Mesodermal cell (in vitro differentiated cells): ENCODE results near the gene PRKAR1B. TPM values are rescaled to one million over a fixed set of nuclear protein-coding genes. Genes with fewer than 3 reads are reported as not detected.

Source experiments
- H3K27ac ChIP-seq: 2 replicates; pipeline ENCODE4 v1.7.0; 2013; ENCODE audit warnings: mild to moderate bottlenecking, low read depth, low read length, moderate library complexity; ENCODE audit not compliant: severe bottlenecking
- H3K36me3 ChIP-seq: 2 replicates; pipeline ENCODE4 v1.7.1; 2013; ENCODE audit warnings: mild to moderate bottlenecking, low read length, moderate library complexity; ENCODE audit not compliant: control insufficient read depth, insufficient read depth
- H3K4me1 ChIP-seq: one replicate; pipeline ENCODE4 v1.7.1; 2013; ENCODE audit warnings: mild to moderate bottlenecking, low read length; ENCODE audit not compliant: insufficient read depth, control insufficient read depth, poor library complexity, severe bottlenecking
- H3K4me3 ChIP-seq: 2 replicates; pipeline ENCODE4 v1.7.0; 2013; ENCODE audit warnings: low read length, control low read depth, mild to moderate bottlenecking; ENCODE audit not compliant: insufficient read depth, poor library complexity, severe bottlenecking; ENCODE audit errors: extremely low read depth
- H3K9me3 ChIP-seq: 2 replicates; pipeline ENCODE4 v1.7.1; 2013; ENCODE audit warnings: mild to moderate bottlenecking, low read length, moderate library complexity; ENCODE audit not compliant: control insufficient read depth
- WGBS, 2 experiments: methylation state at CpG; one replicate each; pipeline ENCODE4 v1.1.5; 2013; ENCODE audit warnings: missing lambda C conversion rate in 2 of 2; ENCODE audit not compliant: insufficient coverage in 2 of 2; 5-methylcytosine and 5-hydroxymethylcytosine counted together
- polyA plus RNA-seq, 2 experiments: library from polyadenylated mRNA; stranded (reverse); fragments of 50-300 nt; gene quantifications; one replicate each; pipeline ENCODE4 v1.2.3, GENCODE V29; 2013

The PRKAR1B gene
- polyA plus RNA-seq (2013, experiment 1 of 2): 10.0 TPM
- polyA plus RNA-seq (2013, experiment 2 of 2): 10.9 TPM

GRCh38 chr7:727104-727805 is at the start of gene PRKAR1B:
Gene PRKAR1B (minus strand): TSS chr7:727281. CDS start chr7:711505, 15,776 bp downstream.
- H3K9me3 ChIP-seq: peaks cover 22% of the 10 kb centered on the region
- H3K4me3 ChIP-seq: peak within 1 kb of the TSS; percentile 52
- WGBS, 2 experiments: 0% methylated on average over 13 to 38 of the region's 66 CpGs
- H3K4me1 ChIP-seq: peaks cover 18% of the 10 kb centered on the region
- no peak within 1 kb of the TSS for H3K27ac ChIP-seq
- peaks cover 46% of the 10 kb centered on the region for H3K36me3 ChIP-seq

GRCh38 chr7:776381-776780 is 49.3 kb upstream of the PRKAR1B start:
- no peaks in the 10 kb centered on the region for H3K4me1 ChIP-seq
- no peak overlapping the region for H3K27ac ChIP-seq
- H3K4me3 ChIP-seq: no peak overlapping the region
- peaks cover 83% of the 10 kb centered on the region for H3K36me3 ChIP-seq
- WGBS, 2 experiments: 93 to 98% methylated on average over 5 to 8 of the region's 10 CpGs
- H3K9me3 ChIP-seq: no peaks in the 10 kb centered on the region

GRCh38 chr7:774161-775109 is 47.4 kb upstream of the PRKAR1B start:
- Histone ChIP-seq H3K4me3 (no peak overlapping the region), H3K4me1 (peaks cover 3% of the 10 kb centered on the region), H3K27ac (no peak overlapping the region), H3K36me3 (peaks cover 79% of the 10 kb centered on the region), H3K9me3 (no peaks in the 10 kb centered on the region)
- 71 to 72% methylated on average over 58 to 59 of the region's 65 CpGs for WGBS, 2 experiments

GRCh38 chr7:773622-773915 is 46.5 kb upstream of the PRKAR1B start:
- H3K36me3 ChIP-seq: peaks cover 74% of the 10 kb centered on the region
- H3K4me3 ChIP-seq: no peak overlapping the region
- no peaks in the 10 kb centered on the region for H3K9me3 ChIP-seq
- WGBS, 2 experiments: 95 to 100% methylated on average over 10 to 12 of the region's 12 CpGs
- peaks cover 3% of the 10 kb centered on the region for H3K4me1 ChIP-seq
- no peak overlapping the region for H3K27ac ChIP-seq

GRCh38 chr7:772861-773621 is 46.0 kb upstream of the PRKAR1B start:
- H3K4me1 ChIP-seq: peaks cover 3% of the 10 kb centered on the region
- WGBS, 2 experiments: 95% methylated on average over 25 to 28 of the region's 32 CpGs
- peaks cover 69% of the 10 kb centered on the region for H3K36me3 ChIP-seq
- H3K27ac ChIP-seq: no peak overlapping the region
- no peak overlapping the region for H3K4me3 ChIP-seq
- H3K9me3 ChIP-seq: no peaks in the 10 kb centered on the region

GRCh38 chr7:772392-772791 is 45.3 kb upstream of the PRKAR1B start:
- no peaks in the 10 kb centered on the region for H3K9me3 ChIP-seq
- peaks cover 3% of the 10 kb centered on the region for H3K4me1 ChIP-seq
- H3K27ac ChIP-seq: no peak overlapping the region
- 86 to 95% methylated on average over 13 of the region's 13 CpGs for WGBS, 2 experiments
- peaks cover 63% of the 10 kb centered on the region for H3K36me3 ChIP-seq
- H3K4me3 ChIP-seq: no peak overlapping the region

- Histone ChIP-seq H3K9me3 (no peaks in the 10 kb centered on the region), H3K4me1 (peaks cover 3% of the 10 kb centered on the region), H3K4me3 (no peak overlapping the region), H3K27ac (no peak overlapping the region), H3K36me3 (peaks cover 62% of the 10 kb centered on the region)
- WGBS, 2 experiments: 90 to 94% methylated on average over 11 of the region's 11 CpGs
These were observed 44.9 kb upstream of the PRKAR1B start for GRCh38 chr7:772005-772294.

GRCh38 chr7:771234-772004 is 44.3 kb upstream of the PRKAR1B start:
- H3K9me3 ChIP-seq: no peaks in the 10 kb centered on the region
- 93 to 97% methylated on average over 22 of the region's 24 CpGs for WGBS, 2 experiments
- H3K4me1 ChIP-seq: peaks cover 3% of the 10 kb centered on the region
- peak overlapping the region; percentile 57 for H3K27ac ChIP-seq
- H3K4me3 ChIP-seq: no peak overlapping the region
- peaks cover 62% of the 10 kb centered on the region for H3K36me3 ChIP-seq

GRCh38 chr7:770741-771166 is 43.7 kb upstream of the PRKAR1B start:
- H3K4me1 ChIP-seq: peaks cover 3% of the 10 kb centered on the region
- WGBS, 2 experiments: 90 to 94% methylated on average over 3 to 4 of the region's 7 CpGs
- peak overlapping the region; percentile 57 for H3K27ac ChIP-seq
- H3K9me3 ChIP-seq: no peaks in the 10 kb centered on the region
- no peak overlapping the region for H3K4me3 ChIP-seq
- H3K36me3 ChIP-seq: peaks cover 61% of the 10 kb centered on the region

- Histone ChIP-seq H3K36me3 (peaks cover 61% of the 10 kb centered on the region), H3K4me3 (no peak overlapping the region), H3K4me1 (peaks cover 3% of the 10 kb centered on the region), H3K9me3 (no peaks in the 10 kb centered on the region), H3K27ac (no peak overlapping the region)
- WGBS, 2 experiments: 96% methylated on average over 14 of the region's 14 CpGs
These were observed 43.3 kb upstream of the PRKAR1B start for GRCh38 chr7:770336-770735.
